T1000 (cell line): ENCODE results near the gene MPZL3.
"Not testable (repeated sequence)": the region's sequence is repeated elsewhere in the genome, so short reads cannot be mapped to it uniquely, and the experiment has no call there.

Experiments
- DNase-seq: peaks from one replicate; lab custom pipeline; 2025; ENCODE audit warnings: mixed read lengths; lab: John Stamatoyannopoulos, UW

Gene MPZL3

GRCh38 chr11:118184784-118185579, 67.2 kb downstream of the MPZL3 start:
- no peak for DNase-seq

GRCh38 chr11:118183691-118184090, 68.5 kb downstream of the MPZL3 start:
- not testable (repeated sequence) for DNase-seq

- no peak for DNase-seq
Observed at GRCh38 chr11:118180300-118180703, 71.9 kb downstream of the MPZL3 start.

GRCh38 chr11:118176778-118177134, 75.4 kb downstream of the MPZL3 start:
- no peak for DNase-seq
